A549 (cell line): Measurements from ENCODE around the gene SLC13A4. TPM values are rescaled to one million over a fixed set of nuclear protein-coding genes. Genes with fewer than 3 reads are reported as not detected.

Experiments
- ATAC-seq, 2 experiments: fragments of 200-7000 bp in 1 of 2; fragments of >200 bp in 1 of 2; cut with Nextera tagmentation in 1 of 2; cut with Tn5 transposase in 1 of 2; 3 replicates each; pipeline versions ENCODE4 v1.8.0 to v1.9.1; 2018 to 2020; ENCODE audit warnings: mild to moderate bottlenecking in 1 of 2, moderate library complexity in 1 of 2
- CTCF ChIA-PET: fragments of 300-600 bp; sonication (Branson Sonifier 250); formaldehyde crosslinking; extraction: SDS; loops from one replicate; lab custom pipeline; 2021; ENCODE audit warnings: antibody characterized with exemption, inconsistent platforms; lab: Yijun Ruan, JAX
- POLR2A ChIA-PET: fragments of 350-600 bp; formaldehyde crosslinking; extraction: SDS; loops from one replicate; lab custom pipeline; 2021; ENCODE audit warnings: antibody characterized with exemption, inconsistent platforms; lab: Yijun Ruan, JAX
- DNase-seq, 2 experiments: peaks; one replicate each; pipeline versions ENCODE4 v3.0.0 to v3.0.0-alpha.2; 2011 to 2016; ENCODE audit warnings: low read depth in 1 of 2, low spot score in 1 of 2
- FAIRE-seq: peaks from 2 replicates; lab custom pipeline; 2011; peaks lifted over from hg19 to GRCh38; lab: Jason Lieb, UNC
- H3K27ac ChIP-seq, 2 experiments: fragments of >200 bp; sonication (Bioruptor Twin); formaldehyde crosslinking; 3 replicates each; pipeline ENCODE4 v1.5.1; 2016 to 2017
- H3K4me1 ChIP-seq: fragments of >200 bp; sonication (Bioruptor Twin); formaldehyde crosslinking; 3 replicates; pipeline ENCODE4 v1.6.1; 2016
- H3K4me2 ChIP-seq: fragments of >200 bp; sonication (Bioruptor Twin); formaldehyde crosslinking; 3 replicates; pipeline ENCODE4 v1.6.1; 2016
- H3K4me3 ChIP-seq: fragments of >200 bp; sonication (Bioruptor Twin); formaldehyde crosslinking; 3 replicates; pipeline ENCODE4 v1.5.1; 2016
- H3K9me3 ChIP-seq: fragments of >200 bp; sonication (Bioruptor Twin); formaldehyde crosslinking; 3 replicates; pipeline ENCODE4 v1.6.1; 2016
- CEBPB ChIP-seq, 2 experiments: fragments of >200 bp in 1 of 2; sonication (Bioruptor Twin) in 1 of 2; formaldehyde crosslinking in 1 of 2; IDR thresholded peaks; 2 replicates each; pipeline ENCODE4 v1.6.1; 2012 to 2016
- CTCF ChIP-seq: fragments of >200 bp; sonication (Bioruptor Twin); formaldehyde crosslinking; IDR thresholded peaks from 3 replicates; pipeline ENCODE4 v1.5.1; 2016
- E2F6 ChIP-seq: IDR thresholded peaks from 2 replicates; pipeline ENCODE4 v1.6.1; 2012; ENCODE audit warnings: low read depth, borderline replicate concordance
- EHMT2 ChIP-seq: fragments of 200-600 bp; sonication (generic); IDR thresholded peaks from 2 replicates; pipeline ENCODE4 v1.6.1; 2016; ENCODE audit warnings: antibody characterized with exemption, low read depth, mild to moderate bottlenecking, moderate library complexity
- ESRRA ChIP-seq: fragments of 150-350 bp; IDR thresholded peaks from 2 replicates; pipeline ENCODE4 v1.6.1; 2014; ENCODE audit warnings: mild to moderate bottlenecking, low read length, borderline replicate concordance
- HDAC2 ChIP-seq: fragments of 200-600 bp; sonication (generic); IDR thresholded peaks from 2 replicates; pipeline ENCODE4 v1.6.1; 2016
- JUNB ChIP-seq: fragments of >200 bp; sonication (Bioruptor Twin); formaldehyde crosslinking; IDR thresholded peaks from 2 replicates; pipeline ENCODE4 v1.6.1; 2016
- KDM5A ChIP-seq: fragments of 200-600 bp; sonication (generic); IDR thresholded peaks from 2 replicates; pipeline ENCODE4 v1.6.1; 2016; ENCODE audit warnings: antibody characterized with exemption, mild to moderate bottlenecking
- MAZ ChIP-seq: fragments of 150-350 bp; IDR thresholded peaks from 2 replicates; pipeline ENCODE4 v1.6.1; 2014; ENCODE audit warnings: antibody characterized with exemption, low read depth, low read length, borderline replicate concordance
- RARB ChIP-seq: fragments of 250-450 bp; sonication (Bioruptor Pico); IDR thresholded peaks from 2 replicates; pipeline ENCODE4 v1.8.0; 2021; ENCODE audit warnings: mild to moderate bottlenecking, moderate library complexity
- REST ChIP-seq: fragments of 200-600 bp; sonication (generic); IDR thresholded peaks from 2 replicates; pipeline ENCODE4 v1.6.1; 2016; ENCODE audit warnings: antibody characterized with exemption, mild to moderate bottlenecking, moderate library complexity
- WGBS: methylation state at CpG from one replicate; pipeline ENCODE4 v1.1.6; 2017; ENCODE audit errors: missing lambda C conversion rate; 5-methylcytosine and 5-hydroxymethylcytosine counted together
- polyA plus RNA-seq, 4 experiments: library from polyadenylated mRNA; depleted of rRNA in 3 of 4; stranded (reverse); fragments of >200 nt; fragmentation: RNase III in 1 of 4; extraction: RNeasy Plus Mini Kit Qiagen cat#74134 plus additional on column Dnase treatment in 1 of 4; gene quantifications; 2 replicates in 3 of 4; 3 replicates in 1 of 4; pipeline ENCODE4 v1.2.3, GENCODE V29; 2011 to 2017
- TF ChIP-seq, protein P1 (sequence below): fragments of 150-350 bp; IDR thresholded peaks from 2 replicates; pipeline ENCODE4 v1.6.1; 2014; ENCODE audit warnings: low read depth, mild to moderate bottlenecking, low read length
- TF ChIP-seq, protein P2 (sequence below): fragments of 250-450 bp; sonication (Bioruptor Pico); IDR thresholded peaks from 2 replicates; pipeline ENCODE4 v1.5.0; 2021; ENCODE audit warnings: mild to moderate bottlenecking, moderate library complexity, borderline replicate concordance
- TF ChIP-seq, protein P3 (sequence below): IDR thresholded peaks from 2 replicates; pipeline ENCODE4 v1.6.1; 2012

SLC13A4 gene
- polyA plus RNA-seq, 2 of the 4 experiments (the other 2 are of a cell fraction) = not detected

GRCh38 chr7:135733603-135734342, 5.8 kb upstream of the SLC13A4 start:
- Histone ChIP-seq H3K4me3 (no peak overlapping the region), H3K4me1 (no peaks in the 10 kb centered on the region), H3K4me2 (no peak overlapping the region), H3K9me3 (no peaks in the 10 kb centered on the region), H3K27ac (no peak overlapping the region)
- DNase-seq = no peak
- CTCF ChIA-PET = interaction anchor here (1.2 to 1.6 kb wide), 4 partner anchors 7 to 276 kb away, joined by 3 to 5 read pairs (median 4); no protein-coding TSS in a partner anchor
- POLR2A ChIA-PET = no interaction called here
- no peak for TF ChIP-seq HDAC2
- TF ChIP-seq ESRRA = no peak
- TF ChIP-seq CEBPB (IDR thresholded peaks at IDR 0.05) = no peak
- TF ChIP-seq, protein P1, sequence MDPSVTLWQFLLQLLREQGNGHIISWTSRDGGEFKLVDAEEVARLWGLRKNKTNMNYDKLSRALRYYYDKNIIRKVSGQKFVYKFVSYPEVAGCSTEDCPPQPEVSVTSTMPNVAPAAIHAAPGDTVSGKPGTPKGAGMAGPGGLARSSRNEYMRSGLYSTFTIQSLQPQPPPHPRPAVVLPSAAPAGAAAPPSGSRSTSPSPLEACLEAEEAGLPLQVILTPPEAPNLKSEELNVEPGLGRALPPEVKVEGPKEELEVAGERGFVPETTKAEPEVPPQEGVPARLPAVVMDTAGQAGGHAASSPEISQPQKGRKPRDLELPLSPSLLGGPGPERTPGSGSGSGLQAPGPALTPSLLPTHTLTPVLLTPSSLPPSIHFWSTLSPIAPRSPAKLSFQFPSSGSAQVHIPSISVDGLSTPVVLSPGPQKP = no peak
- TF ChIP-seq, protein P2, sequence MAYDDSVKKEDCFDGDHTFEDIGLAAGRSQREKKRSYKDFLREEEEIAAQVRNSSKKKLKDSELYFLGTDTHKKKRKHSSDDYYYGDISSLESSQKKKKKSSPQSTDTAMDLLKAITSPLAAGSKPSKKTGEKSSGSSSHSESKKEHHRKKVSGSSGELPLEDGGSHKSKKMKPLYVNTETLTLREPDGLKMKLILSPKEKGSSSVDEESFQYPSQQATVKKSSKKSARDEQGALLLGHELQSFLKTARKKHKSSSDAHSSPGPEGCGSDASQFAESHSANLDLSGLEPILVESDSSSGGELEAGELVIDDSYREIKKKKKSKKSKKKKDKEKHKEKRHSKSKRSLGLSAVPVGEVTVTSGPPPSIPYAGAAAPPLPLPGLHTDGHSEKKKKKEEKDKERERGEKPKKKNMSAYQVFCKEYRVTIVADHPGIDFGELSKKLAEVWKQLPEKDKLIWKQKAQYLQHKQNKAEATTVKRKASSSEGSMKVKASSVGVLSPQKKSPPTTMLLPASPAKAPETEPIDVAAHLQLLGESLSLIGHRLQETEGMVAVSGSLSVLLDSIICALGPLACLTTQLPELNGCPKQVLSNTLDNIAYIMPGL (CRISPR knock-in tag) = no peak
- no peak for TF ChIP-seq E2F6
- TF ChIP-seq JUNB = no peak
- no peak for TF ChIP-seq MAZ
- no peak for FAIRE-seq
- no peak; a peak in 2 of 6 replicates for ATAC-seq
- 79% methylated on average over 21 of the region's 21 CpGs for WGBS

DNA sequence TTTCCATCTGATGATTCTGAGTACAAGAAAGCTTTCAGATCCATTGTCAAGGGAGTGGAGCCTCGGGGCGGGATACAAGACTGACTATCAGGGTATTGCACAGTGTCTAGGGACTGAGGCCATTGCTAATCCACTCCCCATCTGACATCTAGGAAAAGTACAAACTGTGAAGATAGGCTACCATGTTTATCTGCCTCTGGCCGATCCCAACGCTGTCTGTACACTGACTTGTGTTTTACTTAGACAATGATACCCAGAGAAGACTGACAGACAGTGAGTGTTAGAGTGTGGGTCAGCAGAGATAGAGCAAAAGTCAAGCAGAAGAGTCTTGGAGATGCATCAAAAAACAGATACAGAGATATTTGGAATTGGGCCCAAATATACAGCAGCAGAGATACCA, 3.1 kb upstream of the SLC13A4 start:
- WGBS = 44% methylated on average over 4 of the region's 4 CpGs
- CTCF ChIA-PET = no interaction called here
- H3K4me3 ChIP-seq = no peak overlapping the region
- no peaks in the 10 kb centered on the region for H3K4me1 ChIP-seq
- no peak overlapping the region for H3K4me2 ChIP-seq
- TF ChIP-seq CTCF (no peak), MAZ (no peak), REST (no peak), EHMT2 (no peak), KDM5A (no peak), RARB (CRISPR knock-in tag) (no peak)
- TF ChIP-seq, protein P3, sequence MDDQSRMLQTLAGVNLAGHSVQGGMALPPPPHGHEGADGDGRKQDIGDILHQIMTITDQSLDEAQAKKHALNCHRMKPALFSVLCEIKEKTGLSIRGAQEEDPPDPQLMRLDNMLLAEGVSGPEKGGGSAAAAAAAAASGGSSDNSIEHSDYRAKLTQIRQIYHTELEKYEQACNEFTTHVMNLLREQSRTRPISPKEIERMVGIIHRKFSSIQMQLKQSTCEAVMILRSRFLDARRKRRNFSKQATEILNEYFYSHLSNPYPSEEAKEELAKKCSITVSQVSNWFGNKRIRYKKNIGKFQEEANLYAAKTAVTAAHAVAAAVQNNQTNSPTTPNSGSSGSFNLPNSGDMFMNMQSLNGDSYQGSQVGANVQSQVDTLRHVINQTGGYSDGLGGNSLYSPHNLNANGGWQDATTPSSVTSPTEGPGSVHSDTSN = no peak
- POLR2A ChIA-PET = no interaction called here
- no peak overlapping the region for H3K27ac ChIP-seq
- no peaks in the 10 kb centered on the region for H3K9me3 ChIP-seq
- no peak for DNase-seq
- no peak for FAIRE-seq
- ATAC-seq = no peak
